Neuronal stem cell (in vitro differentiated cells): Measurements from ENCODE around the gene TULP3.
A peak's percentile ranks its signal among the peaks of the same experiment; 100 is the strongest.
"Not testable (repeated sequence)": the region's sequence is repeated elsewhere in the genome, so short reads cannot be mapped to it uniquely, and the experiment has no call there.

Experiments
- DNase-seq: peaks from one replicate; pipeline ENCODE4 v3.0.0-alpha.2; 2013; ENCODE audit warnings: low spot score
- H2AFZ ChIP-seq: one replicate; pipeline ENCODE4 v1.6.1; 2013; ENCODE audit warnings: mild to moderate bottlenecking, low read length, inconsistent platforms
- H2AK5ac ChIP-seq: 2 replicates; pipeline ENCODE4 v1.6.1; 2013; ENCODE audit warnings: low read depth, mild to moderate bottlenecking, inconsistent platforms, low read length, moderate library complexity, mixed read lengths
- H2BK120ac ChIP-seq: 2 replicates; pipeline ENCODE4 v1.6.1; 2013; ENCODE audit warnings: low read depth, mild to moderate bottlenecking, inconsistent platforms, low read length, moderate library complexity, mixed read lengths
- H2BK12ac ChIP-seq: one replicate; pipeline ENCODE4 v1.6.1; 2013; ENCODE audit warnings: low read length, inconsistent platforms
- H2BK15ac ChIP-seq: 2 replicates; pipeline ENCODE4 v1.6.1; 2013; ENCODE audit warnings: mild to moderate bottlenecking, low read length, inconsistent platforms, mixed read lengths
- H2BK5ac ChIP-seq: one replicate; pipeline ENCODE4 v1.6.1; 2013; ENCODE audit warnings: inconsistent platforms, mild to moderate bottlenecking, low read length, moderate library complexity
- H3K14ac ChIP-seq: one replicate; pipeline ENCODE4 v1.6.1; 2013; ENCODE audit warnings: low read length, inconsistent platforms
- H3K18ac ChIP-seq: 2 replicates; pipeline ENCODE4 v1.6.1; 2013; ENCODE audit warnings: low read length, inconsistent platforms
- H3K23ac ChIP-seq: 2 replicates; pipeline ENCODE4 v1.6.1; 2013; ENCODE audit warnings: low read depth, mild to moderate bottlenecking, mixed read lengths, low read length, inconsistent platforms; ENCODE audit not compliant: poor library complexity
- H3K27ac ChIP-seq: replicated peaks from 3 replicates; pipeline ENCODE4 v1.5.1; 2013; ENCODE audit warnings: low read length, inconsistent platforms
- H3K27me3 ChIP-seq, 3 experiments: 2 replicates each; pipeline ENCODE4 v1.6.1; 2013; ENCODE audit warnings: low read length in 3 of 3, mild to moderate bottlenecking in 2 of 3, inconsistent platforms in 1 of 3, low read depth in 1 of 3, mixed read lengths in 1 of 3, moderate library complexity in 1 of 3; ENCODE audit not compliant: control insufficient read depth in 3 of 3, insufficient read depth in 3 of 3
- H3K36me3 ChIP-seq, 2 donors: replicated peaks in 1 of 2; 2 replicates each; pipeline ENCODE4 v1.6.1; 2013; ENCODE audit warnings: low read length in 2 of 2; ENCODE audit not compliant: control insufficient read depth in 2 of 2, insufficient read depth in 2 of 2
- H3K4ac ChIP-seq: 2 replicates; pipeline ENCODE4 v1.6.1; 2013; ENCODE audit warnings: inconsistent platforms, mild to moderate bottlenecking, low read length, moderate library complexity
- H3K4me1 ChIP-seq, 2 donors: 1 replicate in 1 of 2; 2 replicates in 1 of 2; pipeline ENCODE4 v1.6.1; 2013; ENCODE audit warnings: low read length in 2 of 2, low read depth in 1 of 2; ENCODE audit not compliant: control insufficient read depth in 2 of 2, insufficient read depth in 1 of 2
- H3K4me2 ChIP-seq: one replicate; pipeline ENCODE4 v1.6.1; 2013; ENCODE audit warnings: mild to moderate bottlenecking, low read length, inconsistent platforms; ENCODE audit not compliant: insufficient read depth, poor library complexity, severe bottlenecking
- H3K4me3 ChIP-seq, 2 donors: 2 replicates each; pipeline ENCODE4 v1.5.1; 2013; ENCODE audit warnings: low read length in 2 of 2, mild to moderate bottlenecking in 2 of 2, inconsistent platforms in 1 of 2, moderate library complexity in 1 of 2
- H3K79me1 ChIP-seq: one replicate; pipeline ENCODE4 v1.6.1; 2013; ENCODE audit warnings: low read depth, mild to moderate bottlenecking, inconsistent platforms, low read length, moderate library complexity
- H3K9ac ChIP-seq: one replicate; pipeline ENCODE4 v1.6.1; 2013; ENCODE audit warnings: mild to moderate bottlenecking, low read depth, low read length, inconsistent platforms; ENCODE audit not compliant: poor library complexity
- H3K9me3 ChIP-seq, 2 donors: replicated peaks in 1 of 2; 2 replicates each; pipeline versions ENCODE3 to v1.6.1; 2013; ENCODE audit warnings: low read length in 2 of 2, mild to moderate bottlenecking in 2 of 2, inconsistent platforms in 1 of 2, low read depth in 1 of 2, mixed read lengths in 1 of 2, moderate library complexity in 1 of 2; ENCODE audit not compliant: control insufficient read depth in 2 of 2, insufficient read depth in 1 of 2
- H4K8ac ChIP-seq: one replicate; pipeline ENCODE4 v1.6.1; 2013; ENCODE audit warnings: low read depth, mild to moderate bottlenecking, inconsistent platforms, low read length, moderate library complexity
- H4K91ac ChIP-seq: one replicate; pipeline ENCODE4 v1.6.1; 2013; ENCODE audit warnings: low read length, low read depth, mild to moderate bottlenecking, inconsistent platforms; ENCODE audit not compliant: poor library complexity
- WGBS, 2 donors: extraction: QIAGEN DNeasy Blood & Tissue Kit; methylation state at CpG; one replicate each; pipeline ENCODE4 v1.1.7; 2013; ENCODE audit warnings: missing lambda C conversion rate in 2 of 2, mixed read lengths in 1 of 2; ENCODE audit not compliant: insufficient read length in 2 of 2, insufficient replicate concordance in 1 of 2; ENCODE audit errors: extremely low coverage in 2 of 2; 5-methylcytosine and 5-hydroxymethylcytosine counted together

Gene TULP3

GRCh38 chr12:2862876-2863275 is 27.8 kb upstream of the TULP3 start:
- Histone ChIP-seq H4K8ac (peak overlapping the region; percentile 43), H4K91ac (no peak overlapping the region), H3K27ac (no peak overlapping the region), H3K36me3 (peaks cover 54 to 96% of the 10 kb centered on the region in 2 donors), H3K18ac (no peak overlapping the region), H3K4me1 (no peaks in the 10 kb centered on the region), H3K4ac (no peak overlapping the region), H3K9ac (no peak overlapping the region), H3K9me3 (no peaks in the 10 kb centered on the region), H3K4me2 (no peak overlapping the region), H2BK15ac (no peak overlapping the region), H3K79me1 (peaks cover 3% of the 10 kb centered on the region), H3K27me3 (no peaks in the 10 kb centered on the region), H2AK5ac (no peak overlapping the region), H3K14ac (no peak overlapping the region), H2BK120ac (no peak overlapping the region), H3K4me3 (peak overlapping the region in 1 of 2 donors; percentile 14), H2BK5ac (no peak overlapping the region), H2AFZ (no peak overlapping the region), H3K23ac (no peak overlapping the region), H2BK12ac (no peak overlapping the region)
- DNase-seq: no peak
- no CpG with 5 or more reads among the region's 7 CpGs for WGBS, 2 donors

- H3K36me3 ChIP-seq: peaks cover 57 to 96% of the 10 kb centered on the region in 2 donors
- H3K18ac ChIP-seq, H3K9ac ChIP-seq, H3K4me1 ChIP-seq, H2BK15ac ChIP-seq, H2AK5ac ChIP-seq, DNase-seq, H2BK120ac ChIP-seq, H3K9me3 ChIP-seq, H3K27me3 ChIP-seq, H2AFZ ChIP-seq, H3K23ac ChIP-seq, H3K4me3 ChIP-seq, H4K91ac ChIP-seq, H2BK5ac ChIP-seq, H3K27ac ChIP-seq, H4K8ac ChIP-seq, H2BK12ac ChIP-seq, H3K4me2 ChIP-seq, H3K14ac ChIP-seq, H3K79me1 ChIP-seq, H3K4ac ChIP-seq: not testable (repeated sequence)
- whole genome bisulfite sequencing, 2 donors: no CpG with 5 or more reads among the region's 7 CpGs
These were observed 27.3 kb upstream of the TULP3 start for GRCh38 chr12:2863402-2863801.

- H2BK12ac ChIP-seq: no peak overlapping the region
- H3K4me2 ChIP-seq: no peak overlapping the region
- no peak overlapping the region for H3K9ac ChIP-seq
- H3K18ac ChIP-seq: no peak overlapping the region
- no peak overlapping the region for H3K4ac ChIP-seq
- no peaks in the 10 kb centered on the region for H3K27me3 ChIP-seq
- no peak overlapping the region for H4K8ac ChIP-seq
- H3K27ac ChIP-seq: no peak overlapping the region
- H2BK5ac ChIP-seq: no peak overlapping the region
- no peak for DNase-seq
- no peak overlapping the region for H2BK15ac ChIP-seq
- no peak overlapping the region for H2AK5ac ChIP-seq
- H3K4me1 ChIP-seq: no peaks in the 10 kb centered on the region
- H3K23ac ChIP-seq: no peak overlapping the region
- no peak overlapping the region for H3K4me3 ChIP-seq
- no peaks in the 10 kb centered on the region for H3K9me3 ChIP-seq
- H2BK120ac ChIP-seq: no peak overlapping the region
- peaks cover 3% of the 10 kb centered on the region for H3K79me1 ChIP-seq
- WGBS, 2 donors: no CpG with 5 or more reads among the region's 9 CpGs
- no peak overlapping the region for H4K91ac ChIP-seq
- H2AFZ ChIP-seq: no peak overlapping the region
- peaks cover 54 to 96% of the 10 kb centered on the region in 2 donors for H3K36me3 ChIP-seq
- H3K14ac ChIP-seq: no peak overlapping the region
These were observed 26.5 kb upstream of the TULP3 start for GRCh38 chr12:2864198-2864597.

GRCh38 chr12:2868986-2869632 is 21.6 kb upstream of the TULP3 start:
- H3K79me1 ChIP-seq, H4K91ac ChIP-seq, H2AK5ac ChIP-seq, H3K4me3 ChIP-seq, H3K14ac ChIP-seq, H3K9ac ChIP-seq, H3K4ac ChIP-seq, H3K4me1 ChIP-seq, H3K27me3 ChIP-seq, H3K23ac ChIP-seq, H2BK15ac ChIP-seq, H3K27ac ChIP-seq, DNase-seq, H3K9me3 ChIP-seq, H3K18ac ChIP-seq, H4K8ac ChIP-seq, H2AFZ ChIP-seq, H2BK12ac ChIP-seq, H2BK120ac ChIP-seq, H2BK5ac ChIP-seq, H3K4me2 ChIP-seq: not testable (repeated sequence)
- H3K36me3 ChIP-seq: peaks cover 54 to 95% of the 10 kb centered on the region in 2 donors
- WGBS, 2 donors: no CpG with 5 or more reads among the region's 9 CpGs
